Measurements from ENCODE around the gene ZNF319. TPM values are rescaled to one million over a fixed set of nuclear protein-coding genes. Genes with fewer than 3 reads are reported as not detected.

Gene ZNF319
- total RNA-seq, 4 donors from 2014 or later = 3.3 to 12.1 (median 8.4) TPM

GRCh38 chr16:57986196-57986595 lies 14.3 kb downstream of the ZNF319 start:
- Histone ChIP-seq H3K4me1 (peaks cover 5 to 9% (median 7%) of the 10 kb centered on the region in 4 donors), H3K36me3 (no peaks in the 10 kb centered on the region), H3K9me3 (peaks cover 0 to 4% (median 0%) of the 10 kb centered on the region in 4 donors), H3K4me3 (no peak overlapping the region), H3K27me3 (no peaks in the 10 kb centered on the region), H3K27ac (no peak overlapping the region)
- TF ChIP-seq CTCF (IDR thresholded peaks at IDR 0.05) = no peak
- no peak for TF ChIP-seq POLR2A (IDR thresholded peaks at IDR 0.05)
- no peak for DNase-seq

DNA sequence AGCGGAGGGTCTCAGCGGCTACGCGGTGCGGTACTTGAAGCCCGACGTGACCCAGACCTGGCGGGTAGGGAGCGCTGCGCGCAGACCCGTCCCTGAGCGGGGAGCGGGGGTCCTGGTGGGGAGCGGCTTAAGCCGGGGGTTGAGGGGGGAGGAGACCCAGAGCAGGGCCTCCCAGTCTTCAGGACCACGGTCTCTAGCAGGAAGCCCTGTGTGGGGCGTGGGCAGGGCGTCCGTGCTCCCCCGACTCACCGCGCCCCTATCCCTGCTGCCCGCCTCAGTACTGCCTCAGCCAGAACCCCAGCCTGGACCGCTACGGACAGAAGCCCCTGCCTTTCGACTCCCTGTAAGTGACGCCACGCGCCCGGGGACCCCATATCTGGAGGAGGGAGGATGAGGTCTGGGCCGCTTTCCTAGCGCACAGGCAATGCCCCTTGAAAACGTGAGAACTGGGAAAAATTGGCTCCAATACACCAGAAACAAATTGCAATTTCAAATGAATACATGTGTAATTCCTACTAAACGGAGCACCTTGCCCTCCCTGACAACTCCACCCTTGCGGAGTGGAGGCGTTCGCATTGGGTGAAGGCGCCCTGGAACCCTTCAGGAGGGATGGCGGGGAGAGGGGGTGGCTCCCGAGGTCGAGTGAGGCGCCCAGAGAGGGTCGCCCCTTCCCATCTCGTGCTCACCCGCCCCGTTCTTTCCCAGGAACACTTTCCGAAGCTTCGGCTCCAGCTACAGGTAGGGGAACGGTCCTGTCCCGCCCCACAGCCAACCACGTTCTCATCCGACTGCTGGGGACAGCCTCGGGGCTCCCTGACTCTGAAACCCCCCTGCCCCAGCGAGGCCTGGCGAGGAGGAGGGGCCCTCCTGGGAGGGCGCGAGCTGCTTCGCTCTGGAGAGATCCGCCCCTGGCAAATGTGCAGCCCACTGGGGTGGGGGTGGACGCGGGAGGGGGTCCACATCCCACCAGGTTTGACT lies 15.0 kb downstream of the ZNF319 start:
- H3K9me3 ChIP-seq = peaks cover 0 to 4% (median 0%) of the 10 kb centered on the region in 4 donors
- no peaks in the 10 kb centered on the region for H3K27me3 ChIP-seq
- H3K4me1 ChIP-seq = peaks cover 5 to 9% (median 7%) of the 10 kb centered on the region in 4 donors
- TF ChIP-seq CTCF (IDR thresholded peaks at IDR 0.05) = no peak
- TF ChIP-seq POLR2A (IDR thresholded peaks at IDR 0.05) = no peak
- no peaks in the 10 kb centered on the region for H3K36me3 ChIP-seq
- H3K27ac ChIP-seq = peak overlapping the region in 3 of 4 donors; percentile 14 to 62 (median 47)
- peak overlapping the region; percentile 42 to 61 (median 58) for H3K4me3 ChIP-seq
- DNase-seq = peak in 2 of 3 donors; percentile 20 to 41

DNA sequence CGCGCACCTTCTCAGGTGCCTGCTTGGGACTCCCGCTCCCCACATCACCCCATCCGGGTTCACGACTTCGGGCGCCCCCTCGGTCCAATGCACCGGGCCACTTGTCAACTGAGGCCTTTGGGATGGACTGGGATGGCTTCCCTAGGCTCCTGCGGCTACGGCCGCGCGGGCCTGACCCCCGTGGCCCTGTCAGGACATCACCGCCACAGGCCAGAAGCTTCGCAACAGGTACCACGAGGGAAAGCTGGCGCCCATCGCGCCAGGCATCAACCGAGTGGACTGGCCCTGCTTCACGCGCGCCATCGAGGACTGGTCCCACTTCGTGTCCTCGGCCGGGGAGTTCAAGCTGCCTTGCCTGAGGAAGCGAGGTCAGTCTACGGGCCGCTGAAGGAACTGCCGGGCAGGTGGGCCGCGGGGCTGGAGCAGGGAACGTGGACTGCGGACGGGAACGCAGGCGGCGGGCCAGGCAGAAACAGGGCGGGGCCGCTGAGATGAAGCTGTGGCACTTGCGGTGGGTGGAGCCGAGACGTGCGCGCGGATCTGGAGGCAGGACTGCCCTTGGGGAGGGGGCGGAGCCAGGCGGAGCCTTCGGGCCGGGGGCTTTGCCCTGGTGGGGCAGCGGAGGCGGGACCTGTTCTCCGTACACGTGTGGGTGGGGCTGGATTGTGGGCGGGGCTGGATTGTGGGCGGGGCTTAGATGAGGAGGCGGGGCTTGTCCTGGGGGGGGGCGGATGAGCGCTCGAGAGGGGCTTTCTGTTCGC lies 15.8 kb downstream of the ZNF319 start:
- TF ChIP-seq CTCF (IDR thresholded peaks at IDR 0.05) = no peak
- TF ChIP-seq POLR2A (IDR thresholded peaks at IDR 0.05) = no peak
- Histone ChIP-seq H3K27me3 (no peaks in the 10 kb centered on the region), H3K27ac (peak overlapping the region in 3 of 4 donors; percentile 14 to 62 (median 47)), H3K4me3 (peak overlapping the region; percentile 42 to 61 (median 58)), H3K4me1 (peaks cover 5 to 9% (median 7%) of the 10 kb centered on the region in 4 donors), H3K36me3 (no peaks in the 10 kb centered on the region), H3K9me3 (peaks cover 0 to 4% (median 0%) of the 10 kb centered on the region in 4 donors)
- peak; percentile 83 to 94 (median 85) for DNase-seq

- Histone ChIP-seq H3K27me3 (no peaks in the 10 kb centered on the region), H3K27ac (no peak overlapping the region), H3K4me1 (peaks cover 5 to 9% (median 7%) of the 10 kb centered on the region in 4 donors), H3K9me3 (peaks cover 0 to 4% (median 0%) of the 10 kb centered on the region in 4 donors), H3K4me3 (no peak overlapping the region), H3K36me3 (no peaks in the 10 kb centered on the region)
- TF ChIP-seq POLR2A (IDR thresholded peaks at IDR 0.05) = no peak
- no peak for TF ChIP-seq CTCF (IDR thresholded peaks at IDR 0.05)
- no peak for DNase-seq
Observed at GRCh38 chr16:57982385-57982784, 18.1 kb downstream of the ZNF319 start.

DNA sequence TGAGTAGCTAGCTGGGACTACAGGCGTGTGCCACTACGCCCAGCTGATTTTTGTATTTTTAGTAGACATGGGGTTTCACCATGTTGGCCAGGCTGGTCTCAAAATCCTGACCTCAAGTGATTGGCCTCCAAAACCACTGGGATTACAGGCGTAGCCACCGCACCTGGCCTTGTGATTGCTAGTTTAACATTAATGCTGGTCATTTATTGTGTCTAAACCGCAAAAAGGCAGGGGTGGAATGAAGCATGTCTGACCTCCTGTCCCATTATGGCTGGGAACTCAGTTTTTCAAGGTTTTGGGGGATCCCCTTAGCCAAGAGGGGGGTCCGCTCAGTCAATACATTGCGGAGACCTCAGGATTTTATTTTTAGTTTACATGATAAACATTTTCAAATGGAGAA lies 18.8 kb downstream of the ZNF319 start:
- Histone ChIP-seq H3K4me3 (no peak overlapping the region), H3K4me1 (peaks cover 5 to 9% (median 7%) of the 10 kb centered on the region in 4 donors), H3K36me3 (no peaks in the 10 kb centered on the region), H3K27me3 (no peaks in the 10 kb centered on the region), H3K27ac (no peak overlapping the region), H3K9me3 (peaks cover 0 to 4% (median 0%) of the 10 kb centered on the region in 4 donors)
- TF ChIP-seq CTCF (IDR thresholded peaks at IDR 0.05) = no peak
- no peak for TF ChIP-seq POLR2A (IDR thresholded peaks at IDR 0.05)
- no peak for DNase-seq

Data from Peyer's patch (tissue), 4 donors.